Mesothelial cell of epicardium (in vitro differentiated cells): ENCODE measurements around the gene BCAT1. TPM values are rescaled to one million over a fixed set of nuclear protein-coding genes. Genes with fewer than 3 reads are reported as not detected.
"Not testable (repeated sequence)": the region's sequence is repeated elsewhere in the genome, so short reads cannot be mapped to it uniquely, and the experiment has no call there.

Source experiments
- DNase-seq, 2 experiments: peaks; one replicate each; pipeline ENCODE4 v3.0.0; 2021; ENCODE audit warnings: low spot score in 2 of 2; ENCODE audit not compliant: unreplicated experiment in 2 of 2
- H3K27ac Mint-ChIP-seq: 2 replicates; pipeline ENCODE4 v1.8.0; 2021; ENCODE audit warnings: mixed read lengths
- H3K27me3 Mint-ChIP-seq: 2 replicates; pipeline ENCODE4 v1.8.0; 2021; ENCODE audit warnings: low read depth, mixed read lengths
- H3K36me3 Mint-ChIP-seq: 2 replicates; pipeline ENCODE4 v1.8.0; 2021; ENCODE audit warnings: mixed read lengths
- H3K4me1 Mint-ChIP-seq: 2 replicates; pipeline ENCODE4 v1.8.0; 2021; ENCODE audit warnings: mixed read lengths
- H3K4me3 Mint-ChIP-seq: 2 replicates; pipeline ENCODE4 v1.8.0; 2021; ENCODE audit warnings: mild to moderate bottlenecking, moderate library complexity, mixed read lengths
- H3K9me3 Mint-ChIP-seq: 2 replicates; pipeline ENCODE4 v1.8.0; 2021; ENCODE audit warnings: mixed read lengths
- CTCF ChIP-seq: fragments of 200-600 bp; sonication (generic); IDR thresholded peaks from one replicate; pipeline ENCODE4 v1.5.0; 2021; ENCODE audit warnings: antibody characterized with exemption; ENCODE audit not compliant: unreplicated experiment
- total RNA-seq: library from RNA; stranded (reverse); gene quantifications from 3 replicates; pipeline ENCODE4 v1.2.1, GENCODE V29; 2021

Gene BCAT1
- total RNA-seq, 1 donor from 2014 or later, result 121 TPM

GRCh38 chr12:24931666-24932405, 17.1 kb downstream of the BCAT1 start:
- H3K4me1 Mint-ChIP-seq, result peaks cover 9% of the 10 kb centered on the region
- no peak overlapping the region for H3K4me3 Mint-ChIP-seq
- H3K9me3 Mint-ChIP-seq, result peaks cover 16% of the 10 kb centered on the region
- DNase-seq, result no peak
- no peak for TF ChIP-seq CTCF
- peaks cover 30% of the 10 kb centered on the region for H3K36me3 Mint-ChIP-seq
- no peak overlapping the region for H3K27ac Mint-ChIP-seq
- H3K27me3 Mint-ChIP-seq, result no peaks in the 10 kb centered on the region

GRCh38 chr12:24929953-24930352, 18.9 kb downstream of the BCAT1 start:
- Mint-ChIP-seq H3K9me3 (peaks cover 16% of the 10 kb centered on the region), H3K4me3 (no peak overlapping the region), H3K4me1 (peaks cover 11% of the 10 kb centered on the region), H3K27me3 (no peaks in the 10 kb centered on the region), H3K27ac (no peak overlapping the region), H3K36me3 (peaks cover 32% of the 10 kb centered on the region)
- DNase-seq, result no peak
- TF ChIP-seq CTCF, result no peak

GRCh38 chr12:24928533-24929306, 20.2 kb downstream of the BCAT1 start:
- H3K9me3 Mint-ChIP-seq, result peaks cover 13% of the 10 kb centered on the region
- H3K4me3 Mint-ChIP-seq, H3K27me3 Mint-ChIP-seq, DNase-seq, H3K27ac Mint-ChIP-seq: not testable (repeated sequence)
- H3K4me1 Mint-ChIP-seq, result peaks cover 23% of the 10 kb centered on the region
- H3K36me3 Mint-ChIP-seq, result peaks cover 30% of the 10 kb centered on the region

- Mint-ChIP-seq H3K9me3 (peaks cover 13% of the 10 kb centered on the region), H3K36me3 (peaks cover 27% of the 10 kb centered on the region), H3K4me3 (no peak overlapping the region), H3K27ac (no peak overlapping the region), H3K27me3 (no peaks in the 10 kb centered on the region), H3K4me1 (peaks cover 23% of the 10 kb centered on the region)
- no peak for TF ChIP-seq CTCF
- DNase-seq, result no peak
Observed at GRCh38 chr12:24928131-24928530, 20.8 kb downstream of the BCAT1 start.

GRCh38 chr12:24926080-24926479, 22.8 kb downstream of the BCAT1 start:
- H3K27ac Mint-ChIP-seq, result not testable (repeated sequence)
- H3K4me1 Mint-ChIP-seq, result peaks cover 35% of the 10 kb centered on the region

GRCh38 chr12:24922090-24922489, 26.8 kb downstream of the BCAT1 start:
- H3K9me3 Mint-ChIP-seq, result no peaks in the 10 kb centered on the region
- H3K27ac Mint-ChIP-seq, result no peak overlapping the region
- H3K4me3 Mint-ChIP-seq, result no peak overlapping the region
- H3K4me1 Mint-ChIP-seq, result peaks cover 27% of the 10 kb centered on the region
- peaks cover 11% of the 10 kb centered on the region for H3K36me3 Mint-ChIP-seq
- no peak for TF ChIP-seq CTCF
- no peaks in the 10 kb centered on the region for H3K27me3 Mint-ChIP-seq
- no peak for DNase-seq

More at GRCh38 chr12:24926080-24926479, 22.8 kb downstream of the BCAT1 start:
- H3K36me3 Mint-ChIP-seq, result peaks cover 14% of the 10 kb centered on the region
- not testable (repeated sequence) for H3K9me3 Mint-ChIP-seq, DNase-seq, H3K27me3 Mint-ChIP-seq, H3K4me3 Mint-ChIP-seq
